Neuron (in vitro differentiated cells): ENCODE measurements around the gene ANO6.

Source experiments
- H2AFZ ChIP-seq: one replicate; pipeline ENCODE4 v1.6.1; 2013; ENCODE audit warnings: low read depth, mild to moderate bottlenecking, inconsistent platforms, low read length, moderate library complexity
- H3K27me3 ChIP-seq: one replicate; pipeline ENCODE4 v1.6.1; 2013; ENCODE audit warnings: low read length; ENCODE audit not compliant: insufficient read depth
- H3K36me3 ChIP-seq: one replicate; pipeline ENCODE4 v1.6.1; 2013; ENCODE audit warnings: low read length; ENCODE audit not compliant: insufficient read depth
- H3K4me1 ChIP-seq: one replicate; pipeline ENCODE4 v1.6.1; 2013; ENCODE audit warnings: low read length; ENCODE audit not compliant: insufficient read depth
- H3K4me3 ChIP-seq: 2 replicates; pipeline ENCODE4 v1.5.1; 2013; ENCODE audit warnings: mild to moderate bottlenecking, low read length, moderate library complexity
- H3K9me3 ChIP-seq: one replicate; pipeline ENCODE4 v1.6.1; 2013; ENCODE audit warnings: low read length

ANO6 gene

GRCh38 chr12:45327823-45328383 lies 112.0 kb downstream of the ANO6 start:
- peaks cover 4% of the 10 kb centered on the region for H3K36me3 ChIP-seq
- H3K9me3 ChIP-seq = no peaks in the 10 kb centered on the region
- H3K27me3 ChIP-seq = no peaks in the 10 kb centered on the region

GRCh38 chr12:45329238-45329637 lies 113.3 kb downstream of the ANO6 start:
- no peaks in the 10 kb centered on the region for H3K9me3 ChIP-seq
- H3K4me1 ChIP-seq = no peaks in the 10 kb centered on the region

More at GRCh38 chr12:45327823-45328383, 112.0 kb downstream of the ANO6 start:
- Histone ChIP-seq H3K4me3 (no peak overlapping the region), H2AFZ (no peak overlapping the region), H3K4me1 (no peaks in the 10 kb centered on the region)

GRCh38 chr12:45329702-45330101 lies 113.8 kb downstream of the ANO6 start:
- no peaks in the 10 kb centered on the region for H3K27me3 ChIP-seq
- H3K36me3 ChIP-seq = peaks cover 4% of the 10 kb centered on the region
- H3K9me3 ChIP-seq = no peaks in the 10 kb centered on the region
- no peak overlapping the region for H3K4me3 ChIP-seq
- H2AFZ ChIP-seq = no peak overlapping the region
- H3K4me1 ChIP-seq = no peaks in the 10 kb centered on the region

More at GRCh38 chr12:45329238-45329637, 113.3 kb downstream of the ANO6 start:
- Histone ChIP-seq H2AFZ (no peak overlapping the region), H3K4me3 (no peak overlapping the region), H3K36me3 (peaks cover 4% of the 10 kb centered on the region), H3K27me3 (no peaks in the 10 kb centered on the region)

GRCh38 chr12:45331552-45331951 lies 115.7 kb downstream of the ANO6 start:
- Histone ChIP-seq H2AFZ (no peak overlapping the region), H3K4me1 (no peaks in the 10 kb centered on the region), H3K9me3 (no peaks in the 10 kb centered on the region), H3K36me3 (peaks cover 4% of the 10 kb centered on the region), H3K4me3 (no peak overlapping the region), H3K27me3 (no peaks in the 10 kb centered on the region)

- Histone ChIP-seq H2AFZ (no peak overlapping the region), H3K4me3 (no peak overlapping the region), H3K27me3 (no peaks in the 10 kb centered on the region), H3K4me1 (no peaks in the 10 kb centered on the region), H3K36me3 (peaks cover 4% of the 10 kb centered on the region), H3K9me3 (no peaks in the 10 kb centered on the region)
Measured at GRCh38 chr12:45334396-45334795, 118.5 kb downstream of the ANO6 start.

GRCh38 chr12:45336331-45336730 lies 120.4 kb downstream of the ANO6 start:
- Histone ChIP-seq H3K4me1 (no peaks in the 10 kb centered on the region), H3K36me3 (peaks cover 4% of the 10 kb centered on the region), H3K4me3 (no peak overlapping the region), H2AFZ (no peak overlapping the region), H3K27me3 (no peaks in the 10 kb centered on the region), H3K9me3 (no peaks in the 10 kb centered on the region)

GRCh38 chr12:45336762-45337596 lies 121.1 kb downstream of the ANO6 start:
- no peaks in the 10 kb centered on the region for H3K4me1 ChIP-seq
- H3K27me3 ChIP-seq = no peaks in the 10 kb centered on the region
- H3K9me3 ChIP-seq = no peaks in the 10 kb centered on the region
- H2AFZ ChIP-seq = no peak overlapping the region
- no peak overlapping the region for H3K4me3 ChIP-seq
- no peaks in the 10 kb centered on the region for H3K36me3 ChIP-seq

- H3K36me3 ChIP-seq = no peaks in the 10 kb centered on the region
- no peaks in the 10 kb centered on the region for H3K27me3 ChIP-seq
- H2AFZ ChIP-seq = no peak overlapping the region
- no peaks in the 10 kb centered on the region for H3K9me3 ChIP-seq
- H3K4me3 ChIP-seq = no peak overlapping the region
- H3K4me1 ChIP-seq = no peaks in the 10 kb centered on the region
Measured at GRCh38 chr12:45337835-45338234, 121.9 kb downstream of the ANO6 start.

- no peak overlapping the region for H2AFZ ChIP-seq
- H3K4me1 ChIP-seq = no peaks in the 10 kb centered on the region
- H3K27me3 ChIP-seq = no peaks in the 10 kb centered on the region
- H3K36me3 ChIP-seq = no peaks in the 10 kb centered on the region
- H3K9me3 ChIP-seq = no peaks in the 10 kb centered on the region
- no peak overlapping the region for H3K4me3 ChIP-seq
Measured at GRCh38 chr12:45338272-45338671, 122.4 kb downstream of the ANO6 start.

- no peak overlapping the region for H3K4me3 ChIP-seq
- H3K27me3 ChIP-seq = no peaks in the 10 kb centered on the region
- no peak overlapping the region for H2AFZ ChIP-seq
- no peaks in the 10 kb centered on the region for H3K4me1 ChIP-seq
- H3K9me3 ChIP-seq = no peaks in the 10 kb centered on the region
- no peaks in the 10 kb centered on the region for H3K36me3 ChIP-seq
Measured at GRCh38 chr12:45339035-45339434, 123.1 kb downstream of the ANO6 start.

- H3K9me3 ChIP-seq = no peaks in the 10 kb centered on the region
- H3K27me3 ChIP-seq = no peaks in the 10 kb centered on the region
- no peak overlapping the region for H2AFZ ChIP-seq
- no peak overlapping the region for H3K4me3 ChIP-seq
- H3K36me3 ChIP-seq = peaks cover 2% of the 10 kb centered on the region
- H3K4me1 ChIP-seq = no peaks in the 10 kb centered on the region
Measured at GRCh38 chr12:45342171-45342570, 126.3 kb downstream of the ANO6 start.

- no peaks in the 10 kb centered on the region for H3K9me3 ChIP-seq
- H3K4me3 ChIP-seq = no peak overlapping the region
- no peaks in the 10 kb centered on the region for H3K27me3 ChIP-seq
- peaks cover 3% of the 10 kb centered on the region for H3K36me3 ChIP-seq
- no peaks in the 10 kb centered on the region for H3K4me1 ChIP-seq
- no peak overlapping the region for H2AFZ ChIP-seq
Measured at GRCh38 chr12:45342848-45343247, 127.0 kb downstream of the ANO6 start.

- Histone ChIP-seq H2AFZ (no peak overlapping the region), H3K4me3 (no peak overlapping the region), H3K9me3 (no peaks in the 10 kb centered on the region), H3K36me3 (peaks cover 9% of the 10 kb centered on the region), H3K27me3 (no peaks in the 10 kb centered on the region), H3K4me1 (no peaks in the 10 kb centered on the region)
Measured at GRCh38 chr12:45343269-45344051, 127.6 kb downstream of the ANO6 start.
